ENCODE data around the gene MAP2K1. TPM values are rescaled to one million over a fixed set of nuclear protein-coding genes. Genes with fewer than 3 reads are reported as not detected.
A peak's percentile ranks its signal among the peaks of the same experiment; 100 is the strongest.
"Not testable (repeated sequence)": the region's sequence is repeated elsewhere in the genome, so short reads cannot be mapped to it uniquely, and the experiment has no call there.

The MAP2K1 gene
- 10 to 100 TPM; 13.2 to 46.4 (median 33.5) TPM for total RNA-seq

DNA sequence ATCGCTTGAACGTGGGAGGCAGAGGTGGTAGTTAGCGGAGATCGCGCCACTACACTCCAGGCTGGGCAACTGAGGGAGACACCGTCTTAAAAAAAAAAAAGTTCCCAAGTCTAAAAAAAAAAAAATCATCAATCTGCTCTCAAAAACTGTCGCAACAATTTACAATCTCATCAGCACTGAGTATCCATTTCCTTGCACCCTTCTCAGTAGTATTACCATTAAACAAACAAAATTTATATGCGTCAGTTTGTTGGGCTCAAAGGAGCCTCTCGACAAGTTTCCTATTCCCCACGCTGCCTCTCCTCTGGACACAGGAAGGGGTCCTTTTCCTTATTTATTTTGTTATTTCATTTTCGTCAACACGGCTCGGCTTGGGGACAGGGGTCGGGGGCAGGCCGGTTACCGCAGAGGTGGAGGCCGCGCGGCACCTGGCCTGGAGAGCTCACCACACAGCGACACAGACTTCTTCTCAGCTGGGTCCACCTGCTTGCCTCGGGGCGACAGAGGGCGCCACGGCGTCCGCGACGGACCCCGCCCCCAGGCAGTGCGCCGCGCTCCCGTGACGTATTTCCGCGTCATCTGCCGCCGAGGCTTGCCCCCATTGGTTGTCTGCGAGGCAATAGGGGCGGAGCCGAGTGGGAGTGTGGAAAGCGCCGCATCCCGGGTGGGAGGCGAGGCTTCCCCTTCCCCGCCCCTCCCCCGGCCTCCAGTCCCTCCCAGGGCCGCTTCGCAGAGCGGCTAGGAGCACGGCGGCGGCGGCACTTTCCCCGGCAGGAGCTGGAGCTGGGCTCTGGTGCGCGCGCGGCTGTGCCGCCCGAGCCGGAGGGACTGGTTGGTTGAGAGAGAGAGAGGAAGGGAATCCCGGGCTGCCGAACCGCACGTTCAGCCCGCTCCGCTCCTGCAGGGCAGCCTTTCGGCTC is at the start of gene MAP2K1:
Gene MAP2K1 (plus strand): TSS at position 709 of the 920 bp plus-strand sequence. CDS start 436 bp downstream, outside the sequence.
- Histone ChIP-seq H3K9me3 (no peaks in the 10 kb centered on the region), H3K27me3 (no peaks in the 10 kb centered on the region), H3K4me3 (peak within 1 kb of the TSS; percentile 68 to 81), H3K27ac (peak within 1 kb of the TSS; percentile 88 to 93), H3K36me3 (no peaks in the 10 kb centered on the region), H3K4me1 (peaks cover 0 to 5% of the 10 kb centered on the region in 2 donors)
- intact Hi-C loops (cut with DNase I; ENCODE audit: low total_unique reads), result loop anchor here (5.0 kb wide), 1 partner anchor 111 kb away; the partner anchor contains the start of gene SNAPC5
- peak; percentile 29 to 71 for TF ChIP-seq POLR2A (IDR thresholded peaks at IDR 0.05)
- TF ChIP-seq, protein P1, sequence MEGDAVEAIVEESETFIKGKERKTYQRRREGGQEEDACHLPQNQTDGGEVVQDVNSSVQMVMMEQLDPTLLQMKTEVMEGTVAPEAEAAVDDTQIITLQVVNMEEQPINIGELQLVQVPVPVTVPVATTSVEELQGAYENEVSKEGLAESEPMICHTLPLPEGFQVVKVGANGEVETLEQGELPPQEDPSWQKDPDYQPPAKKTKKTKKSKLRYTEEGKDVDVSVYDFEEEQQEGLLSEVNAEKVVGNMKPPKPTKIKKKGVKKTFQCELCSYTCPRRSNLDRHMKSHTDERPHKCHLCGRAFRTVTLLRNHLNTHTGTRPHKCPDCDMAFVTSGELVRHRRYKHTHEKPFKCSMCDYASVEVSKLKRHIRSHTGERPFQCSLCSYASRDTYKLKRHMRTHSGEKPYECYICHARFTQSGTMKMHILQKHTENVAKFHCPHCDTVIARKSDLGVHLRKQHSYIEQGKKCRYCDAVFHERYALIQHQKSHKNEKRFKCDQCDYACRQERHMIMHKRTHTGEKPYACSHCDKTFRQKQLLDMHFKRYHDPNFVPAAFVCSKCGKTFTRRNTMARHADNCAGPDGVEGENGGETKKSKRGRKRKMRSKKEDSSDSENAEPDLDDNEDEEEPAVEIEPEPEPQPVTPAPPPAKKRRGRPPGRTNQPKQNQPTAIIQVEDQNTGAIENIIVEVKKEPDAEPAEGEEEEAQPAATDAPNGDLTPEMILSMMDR (IDR thresholded peaks at IDR 0.05), result peak; percentile 78 to 91 (median 88)
- DNase-seq, result peak; percentile 98 to 99

DNA sequence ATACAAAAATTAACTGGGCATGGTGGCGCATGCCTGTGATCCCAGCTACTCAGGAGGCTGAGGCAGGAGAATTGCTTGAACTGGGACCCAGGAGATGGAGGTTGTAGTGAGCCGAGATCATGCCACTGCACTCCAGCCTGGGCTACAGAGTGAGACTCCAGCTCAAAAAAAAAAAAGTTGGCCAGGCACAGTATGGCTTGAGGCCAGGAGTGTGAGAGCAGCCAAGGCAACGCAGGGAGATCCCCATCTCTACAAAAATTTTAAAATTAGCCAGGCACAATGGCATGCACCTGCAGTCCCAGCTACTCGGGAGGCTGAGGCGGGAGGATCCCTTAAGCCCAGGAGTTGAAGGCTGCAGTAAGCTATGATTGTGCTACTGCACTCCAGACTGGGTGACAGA is 38.2 kb upstream of the MAP2K1 start:
- H3K27ac ChIP-seq; H3K4me3 ChIP-seq; H3K27me3 ChIP-seq; intact Hi-C loops (cut with DNase I; ENCODE audit: low total_unique reads); DNase-seq; H3K9me3 ChIP-seq; H3K36me3 ChIP-seq; H3K4me1 ChIP-seq: not testable (repeated sequence)

DNA sequence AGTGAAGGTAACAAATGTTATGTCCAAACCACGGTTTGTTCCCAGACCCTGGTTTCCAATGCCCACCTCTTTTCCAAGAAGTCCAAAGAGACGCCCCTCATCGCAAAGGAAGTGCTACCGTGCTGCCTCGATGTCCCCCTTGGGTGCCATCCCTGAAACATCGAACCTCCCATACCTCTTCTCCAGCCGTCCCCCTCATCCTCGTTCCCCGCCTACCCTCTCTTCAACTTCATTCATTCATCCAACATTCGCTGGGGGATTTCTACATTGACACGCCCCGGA is 30.7 kb upstream of the MAP2K1 start:
- Histone ChIP-seq H3K4me3 (peak overlapping the region; percentile 58 to 72), H3K4me1 (no peaks in the 10 kb centered on the region), H3K36me3 (no peaks in the 10 kb centered on the region), H3K27ac (peak overlapping the region; percentile 81 to 85), H3K9me3 (no peaks in the 10 kb centered on the region), H3K27me3 (no peaks in the 10 kb centered on the region)
- DNase-seq, result no peak
- TF ChIP-seq POLR2A (IDR thresholded peaks at IDR 0.05), result no peak
- TF ChIP-seq, protein P1 (IDR thresholded peaks at IDR 0.05), result no peak
- intact Hi-C loops (cut with DNase I; ENCODE audit: low total_unique reads), result no loop called here

DNA sequence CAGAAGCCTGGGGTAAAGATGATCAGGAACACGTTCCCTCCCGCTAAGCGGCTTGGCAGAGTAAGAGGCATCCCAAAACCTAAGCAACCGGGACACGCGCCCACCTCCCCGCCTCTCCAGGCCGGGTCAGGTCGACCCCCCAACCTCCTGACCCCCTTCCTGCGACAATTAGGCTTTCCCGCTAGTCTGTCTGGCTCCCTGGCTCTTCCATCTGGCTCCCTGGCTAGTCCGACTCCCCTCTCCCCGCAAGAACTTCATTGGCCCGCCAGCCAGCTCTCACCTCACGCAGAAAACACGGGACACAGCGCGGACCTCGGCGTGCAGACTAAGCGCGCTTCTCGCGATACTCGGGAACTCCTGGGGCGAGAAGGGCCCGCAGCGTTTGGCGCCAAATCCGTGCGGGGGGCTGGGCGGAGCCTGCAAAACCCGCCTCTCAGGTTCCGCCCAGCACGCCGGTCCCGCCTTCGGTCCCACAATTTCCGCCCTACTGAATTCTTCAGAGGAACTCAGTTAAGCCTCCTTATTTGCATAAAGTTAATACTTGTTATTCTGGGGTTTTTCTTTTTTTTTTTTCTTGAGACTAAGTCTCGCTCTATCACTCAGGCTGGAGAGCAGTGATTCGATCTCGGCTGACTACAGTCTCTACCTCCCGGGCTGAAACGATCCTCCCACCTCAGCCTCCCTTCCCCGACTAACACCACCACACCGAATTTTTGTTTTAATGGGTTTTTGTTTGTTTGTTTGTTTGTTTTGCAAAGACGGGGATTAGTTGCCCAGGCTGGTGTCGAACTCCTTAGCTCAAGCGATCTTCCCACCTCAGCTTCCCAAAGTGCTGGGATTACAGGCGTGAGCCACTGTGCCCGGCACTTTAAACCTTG is 30.1 kb upstream of the MAP2K1 start, which contains the start of gene TIPIN:
Gene TIPIN (minus strand): TSS at position 327 of the 878 bp plus-strand sequence. CDS start 3,738 bp downstream, outside the sequence.
- Histone ChIP-seq H3K9me3 (no peaks in the 10 kb centered on the region), H3K36me3 (no peaks in the 10 kb centered on the region), H3K27ac (peak within 1 kb of the TSS; percentile 81 to 85), H3K27me3 (no peaks in the 10 kb centered on the region), H3K4me3 (peak within 1 kb of the TSS; percentile 58 to 72), H3K4me1 (no peaks in the 10 kb centered on the region)
- peak; percentile 96 to 97 for DNase-seq
- intact Hi-C loops (cut with DNase I; ENCODE audit: low total_unique reads), result no loop called here
- TF ChIP-seq, protein P1 (IDR thresholded peaks at IDR 0.05), result no peak
- peak in 1 of 2 donors; percentile 60 for TF ChIP-seq POLR2A (IDR thresholded peaks at IDR 0.05)

DNA sequence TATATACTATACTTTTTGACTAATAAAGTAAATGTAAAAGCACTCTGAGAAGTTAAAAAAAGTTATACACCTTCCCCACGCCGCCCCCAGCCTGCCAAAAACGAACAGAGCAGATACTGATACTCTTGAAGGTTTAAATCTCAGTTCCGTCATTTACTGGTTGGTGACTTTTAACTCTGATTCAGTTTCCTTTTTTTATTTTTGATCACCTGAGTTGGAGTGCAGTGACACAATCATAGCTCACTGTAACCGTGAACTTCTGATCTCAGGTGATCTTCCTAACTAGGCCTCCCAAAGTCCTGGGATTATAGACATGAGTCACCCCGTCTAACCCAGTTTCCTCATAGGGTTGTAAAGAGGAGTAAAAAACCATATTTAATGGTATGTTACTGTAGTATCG is 27.0 kb upstream of the MAP2K1 start:
- H3K36me3 ChIP-seq, result no peaks in the 10 kb centered on the region
- no peak for TF ChIP-seq POLR2A (IDR thresholded peaks at IDR 0.05)
- TF ChIP-seq, protein P1 (IDR thresholded peaks at IDR 0.05), result no peak
- no peaks in the 10 kb centered on the region for H3K4me1 ChIP-seq
- no peak overlapping the region for H3K27ac ChIP-seq
- intact Hi-C loops (cut with DNase I; ENCODE audit: low total_unique reads), result no loop called here
- no peak overlapping the region for H3K4me3 ChIP-seq
- DNase-seq, result no peak
- H3K27me3 ChIP-seq, result no peaks in the 10 kb centered on the region
- H3K9me3 ChIP-seq, result no peaks in the 10 kb centered on the region

DNA sequence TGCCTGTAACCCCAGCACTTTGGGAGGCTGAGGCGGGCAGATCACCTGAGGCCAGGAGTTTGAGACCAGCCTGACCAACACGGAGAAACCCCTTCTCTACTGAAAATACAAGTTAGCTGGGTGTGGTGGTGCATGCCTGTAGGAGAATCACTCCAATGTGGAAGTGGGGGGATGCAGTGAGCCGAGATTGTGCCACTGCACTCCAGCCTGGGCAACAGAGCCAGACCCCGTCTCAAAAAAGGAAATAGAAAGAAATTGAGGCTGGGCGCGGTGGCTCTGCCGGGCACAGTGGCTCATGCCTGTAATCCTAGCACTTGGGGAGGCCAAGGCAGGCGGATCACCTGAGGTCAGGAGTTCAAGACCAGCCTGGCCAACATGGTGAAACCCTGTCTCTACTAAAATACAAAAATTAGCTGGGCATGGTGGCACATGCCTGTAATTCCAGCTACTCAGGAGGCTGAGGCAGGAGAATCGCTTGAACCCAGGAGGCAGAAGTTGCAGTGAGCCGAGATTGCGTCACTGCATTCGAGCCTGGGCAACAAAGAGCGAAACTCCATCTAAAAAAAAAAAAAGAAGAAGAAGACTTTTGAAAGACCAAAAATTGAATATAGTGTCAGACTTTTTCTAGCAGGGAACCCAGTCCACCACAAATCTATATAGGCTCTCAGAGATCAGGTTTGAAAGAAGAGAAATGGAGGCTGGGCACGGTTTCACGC is 24.8 kb upstream of the MAP2K1 start:
- intact Hi-C loops (cut with DNase I; ENCODE audit: low total_unique reads); H3K27ac ChIP-seq; H3K36me3 ChIP-seq; H3K4me3 ChIP-seq; DNase-seq; H3K9me3 ChIP-seq; H3K4me1 ChIP-seq; H3K27me3 ChIP-seq: not testable (repeated sequence)
